NCI-H446 (cell line): ENCODE measurements around the gene GPRC5B.

Experiments used
- DNase-seq, 2 experiments: peaks; one replicate each; lab custom pipeline; 2025; lab: John Stamatoyannopoulos, UW

The GPRC5B gene

DNA sequence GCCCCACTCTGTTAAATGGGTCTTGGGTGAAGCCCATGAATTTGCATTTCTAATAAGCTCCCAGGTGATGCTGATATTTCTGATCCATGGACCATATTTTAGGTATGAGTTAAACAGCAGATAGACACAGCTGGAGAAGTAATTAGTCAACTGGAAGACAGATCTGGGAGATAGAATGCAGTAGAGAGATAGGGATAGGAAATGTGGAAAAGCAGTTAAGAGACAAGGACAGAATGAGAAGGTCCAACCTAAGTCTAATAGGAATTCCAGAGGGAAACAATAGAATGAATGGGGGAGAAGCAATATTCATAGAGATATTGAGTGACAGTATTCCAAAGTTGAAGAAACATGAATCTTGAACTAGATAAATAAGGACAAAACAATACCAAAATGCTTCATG lies 71.7 kb downstream of the GPRC5B start:
- DNase-seq, result no peak

GRCh38 chr16:19810817-19811731 lies 73.6 kb downstream of the GPRC5B start:
- DNase-seq, result no peak

- no peak for DNase-seq
Observed at GRCh38 chr16:19809693-19810092, 75.0 kb downstream of the GPRC5B start.

- DNase-seq, result no peak
Observed at GRCh38 chr16:19809121-19809635, 75.5 kb downstream of the GPRC5B start.

DNA sequence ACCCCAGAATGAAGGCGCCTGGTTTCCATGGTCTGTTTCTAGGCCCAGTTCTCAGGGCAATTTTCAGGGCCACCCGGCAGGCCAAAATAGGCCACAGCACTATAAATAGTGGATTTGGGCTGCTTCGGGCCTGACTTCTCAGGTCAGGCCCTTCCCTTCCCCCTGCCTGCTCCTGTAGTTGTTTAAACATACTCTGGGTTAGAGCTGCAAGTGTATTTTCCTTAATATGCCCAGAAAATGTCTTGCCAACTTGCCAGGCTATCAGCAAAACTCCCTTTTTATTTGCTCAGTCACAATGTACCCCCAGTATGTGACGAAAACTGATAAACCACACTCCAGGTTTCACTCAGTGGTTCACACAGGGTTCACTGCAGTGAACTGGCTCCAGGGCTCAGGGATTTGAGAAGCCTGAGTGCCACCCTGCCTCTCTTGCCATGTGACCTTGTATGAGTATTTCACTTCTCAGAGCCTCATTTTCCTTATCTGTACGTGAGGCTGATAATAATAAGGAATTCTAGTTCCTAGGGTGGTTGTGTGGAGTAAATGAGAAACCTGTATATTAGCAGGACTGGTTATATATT lies 76.5 kb downstream of the GPRC5B start:
- no peak for DNase-seq
